SK-N-SH treated with all-trans-retinoic acid at 6 μM for 48 hours (cell line): ENCODE measurements around the gene ERMARD.

Source experiments
- ATAC-seq: fragments of 200-7000 bp; cut with Tn5 transposase; 3 replicates; pipeline ENCODE4 v1.9.1; 2020; ENCODE audit warnings: mild to moderate bottlenecking, moderate library complexity
- ARNTL ChIP-seq: fragments of 450-650 bp; formaldehyde crosslinking; IDR thresholded peaks from 2 replicates; pipeline ENCODE4 v1.5.0; 2020; ENCODE audit warnings: low read depth, mild to moderate bottlenecking, moderate library complexity, borderline replicate concordance
- BACH2 ChIP-seq: fragments of 250-450 bp; sonication (Bioruptor Pico); IDR thresholded peaks from 2 replicates; pipeline ENCODE4 v1.9.0; 2021; ENCODE audit warnings: mild to moderate bottlenecking, borderline replicate concordance
- ESRRG ChIP-seq: fragments of 250-450 bp; sonication (Bioruptor Pico); IDR thresholded peaks from 2 replicates; pipeline ENCODE4 v1.6.1; 2021; ENCODE audit warnings: mild to moderate bottlenecking
- GLIS3 ChIP-seq: fragments of 250-450 bp; sonication (Bioruptor Pico); IDR thresholded peaks from 2 replicates; pipeline ENCODE4 v1.5.0; 2020; ENCODE audit warnings: mild to moderate bottlenecking, moderate library complexity
- ISL1 ChIP-seq: fragments of 250-450 bp; sonication (Bioruptor Pico); IDR thresholded peaks from 2 replicates; pipeline ENCODE4 v2.1.2; 2022; ENCODE audit warnings: mild to moderate bottlenecking, moderate library complexity
- OSR1 ChIP-seq: fragments of 250-450 bp; sonication (Bioruptor Pico); IDR thresholded peaks from 2 replicates; pipeline ENCODE4 v1.8.0; 2022; ENCODE audit warnings: moderate library complexity, mild to moderate bottlenecking, inconsistent platforms
- PPARA ChIP-seq: fragments of 250-450 bp; sonication (Bioruptor Pico); IDR thresholded peaks from 2 replicates; pipeline ENCODE4 v1.5.0; 2020; ENCODE audit warnings: mild to moderate bottlenecking, borderline replicate concordance
- RARB ChIP-seq: fragments of 250-450 bp; sonication (Bioruptor Pico); IDR thresholded peaks from 2 replicates; pipeline ENCODE4 v1.8.0; 2021; ENCODE audit warnings: mild to moderate bottlenecking, moderate library complexity
- SNAI2 ChIP-seq: fragments of 250-450 bp; sonication (Bioruptor Pico); IDR thresholded peaks from 2 replicates; pipeline ENCODE4 v1.5.0; 2020; ENCODE audit warnings: mild to moderate bottlenecking, moderate library complexity
- TCF4 ChIP-seq: fragments of 250-450 bp; sonication (Bioruptor Pico); IDR thresholded peaks from 2 replicates; pipeline ENCODE4 v1.8.0; 2021; ENCODE audit warnings: mild to moderate bottlenecking, moderate library complexity, borderline replicate concordance
- TOX ChIP-seq: fragments of 250-450 bp; sonication (Bioruptor Pico); IDR thresholded peaks from 2 replicates; pipeline ENCODE4 v1.8.0; 2021; ENCODE audit warnings: mild to moderate bottlenecking, moderate library complexity, borderline replicate concordance
- ZC3H10 ChIP-seq: fragments of 250-450 bp; sonication (Bioruptor Pico); IDR thresholded peaks from 2 replicates; pipeline ENCODE4 v1.5.1; 2021; ENCODE audit warnings: mild to moderate bottlenecking, moderate library complexity
- ZFP3 ChIP-seq: fragments of 250-450 bp; sonication (Bioruptor Pico); IDR thresholded peaks from 2 replicates; pipeline ENCODE4 v1.5.0; 2020; ENCODE audit warnings: mild to moderate bottlenecking, moderate library complexity
- ZFP30 ChIP-seq: fragments of 450-650 bp; formaldehyde crosslinking; IDR thresholded peaks from 2 replicates; pipeline ENCODE4 v1.5.0; 2022; ENCODE audit warnings: mild to moderate bottlenecking, moderate library complexity
- ZNF565 ChIP-seq: fragments of 450-650 bp; formaldehyde crosslinking; conservative IDR thresholded peaks from 2 replicates; pipeline ENCODE4 v1.5.0; 2020; ENCODE audit warnings: low read depth, mild to moderate bottlenecking, moderate library complexity
- ZNF70 ChIP-seq: fragments of 450-650 bp; formaldehyde crosslinking; IDR thresholded peaks from 2 replicates; pipeline ENCODE4 v1.5.0; 2020; ENCODE audit warnings: mild to moderate bottlenecking, moderate library complexity
- ZNF8 ChIP-seq: fragments of 450-650 bp; formaldehyde crosslinking; IDR thresholded peaks from 2 replicates; pipeline ENCODE4 v1.5.0; 2020; ENCODE audit warnings: mild to moderate bottlenecking, moderate library complexity
- TF ChIP-seq, protein P1 (sequence below): fragments of 250-450 bp; sonication (Bioruptor Pico); IDR thresholded peaks from 2 replicates; pipeline ENCODE4 v1.5.1; 2020; ENCODE audit warnings: low read depth, mild to moderate bottlenecking, moderate library complexity
- TF ChIP-seq, protein P2 (sequence below): fragments of 250-450 bp; sonication (Bioruptor Pico); IDR thresholded peaks from 2 replicates; pipeline ENCODE4 v1.5.0; 2020; ENCODE audit warnings: mild to moderate bottlenecking, moderate library complexity
- TF ChIP-seq, protein P3 (sequence below): fragments of 250-450 bp; sonication (Bioruptor Pico); IDR thresholded peaks from 2 replicates; pipeline ENCODE4 v1.8.0; 2020; ENCODE audit warnings: mild to moderate bottlenecking, moderate library complexity, borderline replicate concordance

Gene ERMARD

DNA sequence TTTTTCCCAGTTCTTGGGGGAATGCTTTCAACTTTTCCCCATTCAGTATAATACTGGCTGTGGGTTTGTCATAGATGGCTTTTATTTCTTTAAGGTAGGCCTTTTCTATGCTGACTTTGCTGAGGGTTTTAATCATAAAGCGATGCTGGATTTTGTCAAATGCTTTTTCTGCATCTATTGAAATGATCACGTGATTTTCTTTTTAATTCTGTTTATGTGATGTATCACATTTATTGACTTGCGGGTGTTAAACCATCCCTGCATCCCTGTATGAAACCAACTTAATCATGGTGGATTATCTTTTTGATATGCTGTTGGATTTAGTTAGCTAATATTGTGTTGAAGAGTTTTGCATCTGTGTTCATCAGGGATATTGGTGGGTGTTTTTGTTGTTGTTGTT is 65.6 kb downstream of the ERMARD start:
- no peak for ATAC-seq
- TF ChIP-seq TCF4 (no peak), GLIS3 (CRISPR knock-in tag) (no peak), ARNTL (CRISPR knock-in tag) (no peak), TOX (CRISPR knock-in tag) (no peak), ESRRG (CRISPR knock-in tag) (no peak), RARB (CRISPR knock-in tag) (no peak), ZC3H10 (CRISPR knock-in tag) (no peak), ISL1 (CRISPR knock-in tag) (no peak), BACH2 (CRISPR knock-in tag) (no peak), ZNF565 (CRISPR knock-in tag) (no peak), PPARA (CRISPR knock-in tag) (no peak), ZFP30 (no peak), ZNF70 (CRISPR knock-in tag) (no peak), ZFP3 (CRISPR knock-in tag) (no peak)
- TF ChIP-seq, protein P1, sequence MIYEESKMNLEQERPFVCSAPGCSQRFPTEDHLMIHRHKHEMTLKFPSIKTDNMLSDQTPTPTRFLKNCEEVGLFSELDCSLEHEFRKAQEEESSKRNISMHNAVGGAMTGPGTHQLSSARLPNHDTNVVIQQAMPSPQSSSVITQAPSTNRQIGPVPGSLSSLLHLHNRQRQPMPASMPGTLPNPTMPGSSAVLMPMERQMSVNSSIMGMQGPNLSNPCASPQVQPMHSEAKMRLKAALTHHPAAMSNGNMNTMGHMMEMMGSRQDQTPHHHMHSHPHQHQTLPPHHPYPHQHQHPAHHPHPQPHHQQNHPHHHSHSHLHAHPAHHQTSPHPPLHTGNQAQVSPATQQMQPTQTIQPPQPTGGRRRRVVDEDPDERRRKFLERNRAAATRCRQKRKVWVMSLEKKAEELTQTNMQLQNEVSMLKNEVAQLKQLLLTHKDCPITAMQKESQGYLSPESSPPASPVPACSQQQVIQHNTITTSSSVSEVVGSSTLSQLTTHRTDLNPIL (CRISPR knock-in tag), result no peak
- TF ChIP-seq, protein P2, sequence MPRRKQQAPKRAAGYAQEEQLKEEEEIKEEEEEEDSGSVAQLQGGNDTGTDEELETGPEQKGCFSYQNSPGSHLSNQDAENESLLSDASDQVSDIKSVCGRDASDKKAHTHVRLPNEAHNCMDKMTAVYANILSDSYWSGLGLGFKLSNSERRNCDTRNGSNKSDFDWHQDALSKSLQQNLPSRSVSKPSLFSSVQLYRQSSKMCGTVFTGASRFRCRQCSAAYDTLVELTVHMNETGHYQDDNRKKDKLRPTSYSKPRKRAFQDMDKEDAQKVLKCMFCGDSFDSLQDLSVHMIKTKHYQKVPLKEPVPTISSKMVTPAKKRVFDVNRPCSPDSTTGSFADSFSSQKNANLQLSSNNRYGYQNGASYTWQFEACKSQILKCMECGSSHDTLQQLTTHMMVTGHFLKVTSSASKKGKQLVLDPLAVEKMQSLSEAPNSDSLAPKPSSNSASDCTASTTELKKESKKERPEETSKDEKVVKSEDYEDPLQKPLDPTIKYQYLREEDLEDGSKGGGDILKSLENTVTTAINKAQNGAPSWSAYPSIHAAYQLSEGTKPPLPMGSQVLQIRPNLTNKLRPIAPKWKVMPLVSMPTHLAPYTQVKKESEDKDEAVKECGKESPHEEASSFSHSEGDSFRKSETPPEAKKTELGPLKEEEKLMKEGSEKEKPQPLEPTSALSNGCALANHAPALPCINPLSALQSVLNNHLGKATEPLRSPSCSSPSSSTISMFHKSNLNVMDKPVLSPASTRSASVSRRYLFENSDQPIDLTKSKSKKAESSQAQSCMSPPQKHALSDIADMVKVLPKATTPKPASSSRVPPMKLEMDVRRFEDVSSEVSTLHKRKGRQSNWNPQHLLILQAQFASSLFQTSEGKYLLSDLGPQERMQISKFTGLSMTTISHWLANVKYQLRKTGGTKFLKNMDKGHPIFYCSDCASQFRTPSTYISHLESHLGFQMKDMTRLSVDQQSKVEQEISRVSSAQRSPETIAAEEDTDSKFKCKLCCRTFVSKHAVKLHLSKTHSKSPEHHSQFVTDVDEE, result no peak

DNA sequence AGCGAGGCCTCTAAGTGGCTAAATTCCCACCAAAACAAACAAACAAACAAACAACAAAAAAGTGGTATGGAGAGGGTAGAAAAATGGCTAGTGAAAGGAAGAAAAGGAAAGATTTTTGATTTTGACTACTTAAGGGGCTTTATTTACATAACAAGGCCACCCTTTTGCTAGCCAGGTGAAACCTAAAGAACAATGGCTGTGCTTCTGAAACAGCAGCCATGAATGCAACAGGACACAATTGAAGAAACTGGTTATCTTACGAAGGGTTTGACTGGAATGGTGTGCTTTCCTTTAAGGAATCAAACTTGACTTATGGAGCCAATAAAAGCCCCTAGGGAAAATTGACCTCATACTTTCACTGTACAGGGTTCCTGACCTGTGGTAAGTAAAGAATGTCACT is 68.9 kb downstream of the ERMARD start:
- ATAC-seq, result no peak
- TF ChIP-seq TOX (CRISPR knock-in tag), result no peak
- TF ChIP-seq, protein P2, result no peak
- TF ChIP-seq ZFP30, result no peak
- no peak for TF ChIP-seq ZNF565 (CRISPR knock-in tag)
- no peak for TF ChIP-seq ZFP3 (CRISPR knock-in tag)
- no peak for TF ChIP-seq ISL1 (CRISPR knock-in tag)
- TF ChIP-seq ZNF8, result no peak
- TF ChIP-seq, protein P3, sequence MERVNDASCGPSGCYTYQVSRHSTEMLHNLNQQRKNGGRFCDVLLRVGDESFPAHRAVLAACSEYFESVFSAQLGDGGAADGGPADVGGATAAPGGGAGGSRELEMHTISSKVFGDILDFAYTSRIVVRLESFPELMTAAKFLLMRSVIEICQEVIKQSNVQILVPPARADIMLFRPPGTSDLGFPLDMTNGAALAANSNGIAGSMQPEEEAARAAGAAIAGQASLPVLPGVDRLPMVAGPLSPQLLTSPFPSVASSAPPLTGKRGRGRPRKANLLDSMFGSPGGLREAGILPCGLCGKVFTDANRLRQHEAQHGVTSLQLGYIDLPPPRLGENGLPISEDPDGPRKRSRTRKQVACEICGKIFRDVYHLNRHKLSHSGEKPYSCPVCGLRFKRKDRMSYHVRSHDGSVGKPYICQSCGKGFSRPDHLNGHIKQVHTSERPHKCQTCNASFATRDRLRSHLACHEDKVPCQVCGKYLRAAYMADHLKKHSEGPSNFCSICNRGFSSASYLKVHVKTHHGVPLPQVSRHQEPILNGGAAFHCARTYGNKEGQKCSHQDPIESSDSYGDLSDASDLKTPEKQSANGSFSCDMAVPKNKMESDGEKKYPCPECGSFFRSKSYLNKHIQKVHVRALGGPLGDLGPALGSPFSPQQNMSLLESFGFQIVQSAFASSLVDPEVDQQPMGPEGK (CRISPR knock-in tag), result no peak
- TF ChIP-seq ZNF70 (CRISPR knock-in tag), result no peak
- TF ChIP-seq SNAI2 (CRISPR knock-in tag), result no peak
- TF ChIP-seq, all 23 proteins: peak for 0

GRCh38 chr6:169824021-169824420 is 72.6 kb downstream of the ERMARD start:
- TF ChIP-seq ISL1 (CRISPR knock-in tag), result no peak
- no peak for TF ChIP-seq ZNF70 (CRISPR knock-in tag)
- TF ChIP-seq SNAI2 (CRISPR knock-in tag), result no peak
- TF ChIP-seq, protein P3 (CRISPR knock-in tag), result no peak
- TF ChIP-seq, protein P2, result no peak
- no peak for TF ChIP-seq OSR1 (CRISPR knock-in tag)
- ATAC-seq, result no peak
